SIG-M5 treated with dmso at 0.1 percent for 504 hours (cell line): Measurements from ENCODE around the gene ELAVL2.

Experiments used
- DNase-seq: peaks from one replicate; lab custom pipeline; 2025; ENCODE audit not compliant: unreplicated experiment; lab: John Stamatoyannopoulos, UW

Gene ELAVL2

DNA sequence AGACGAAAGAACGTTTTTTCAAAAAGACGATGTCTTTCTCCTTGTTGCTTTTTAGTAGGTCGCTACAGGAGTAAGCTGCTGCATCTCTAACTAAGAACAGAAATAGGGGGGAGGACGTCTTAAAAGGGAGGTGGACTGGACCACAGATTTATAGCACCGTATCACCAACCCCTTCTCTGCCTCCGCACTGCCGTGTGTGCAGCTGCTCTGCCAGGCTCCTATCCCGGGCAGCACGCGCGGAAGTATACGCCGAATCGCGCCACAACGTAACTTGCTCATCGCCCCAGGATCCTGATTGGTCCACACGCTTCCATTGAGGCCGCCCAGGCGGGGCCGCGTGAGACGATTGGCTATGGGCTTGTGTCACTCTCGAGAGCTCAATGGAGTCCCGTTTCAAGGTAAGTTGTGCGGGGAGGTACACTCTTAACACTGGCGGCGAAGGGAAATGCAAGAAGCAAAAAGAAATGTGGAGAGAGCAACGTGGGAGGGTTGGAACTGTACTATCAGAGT, at the start of gene ELAVL2:
Gene ELAVL2, minus strand, starts transcription at position 121 of the 510 bp plus-strand sequence. CDS start 64,006 bp downstream, outside the sequence.
- DNase-seq: no peak

- no peak for DNase-seq
Observed at GRCh38 chr9:23858234-23858633, 32.2 kb upstream of the ELAVL2 start.

DNA sequence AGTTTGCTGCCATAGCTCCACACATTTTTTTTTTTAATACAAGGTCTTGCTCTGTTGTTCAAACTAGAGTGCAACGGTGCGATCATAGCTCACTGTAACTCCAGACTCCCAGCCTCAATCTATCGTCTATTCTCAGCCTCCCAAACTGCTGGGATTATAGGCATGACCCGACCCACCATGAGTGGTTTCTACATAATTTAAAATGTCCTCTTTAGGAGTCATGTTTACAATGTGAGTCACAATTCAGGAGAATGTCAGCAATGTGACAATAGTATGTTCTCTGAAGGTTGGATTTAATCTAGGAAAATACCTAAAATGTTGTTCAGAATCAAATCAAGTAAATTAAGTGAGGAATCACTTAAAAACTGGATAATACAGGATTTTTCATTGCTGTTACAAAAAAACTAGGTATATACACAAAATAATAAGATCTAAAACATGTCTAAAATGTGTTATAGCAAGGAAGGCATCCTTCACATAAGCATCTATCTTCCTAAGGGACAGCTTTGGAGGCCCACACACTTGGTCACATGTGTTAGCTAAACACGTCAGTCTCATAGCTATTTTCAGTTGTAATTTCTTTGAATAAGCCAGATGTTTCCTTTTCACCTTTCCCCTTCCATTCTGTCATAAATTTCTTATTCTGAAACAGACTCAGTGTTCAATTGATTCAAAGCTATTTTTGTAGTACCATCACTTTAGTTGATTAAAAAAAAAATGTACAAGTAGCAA, 30.0 kb upstream of the ELAVL2 start:
- no peak for DNase-seq

DNA sequence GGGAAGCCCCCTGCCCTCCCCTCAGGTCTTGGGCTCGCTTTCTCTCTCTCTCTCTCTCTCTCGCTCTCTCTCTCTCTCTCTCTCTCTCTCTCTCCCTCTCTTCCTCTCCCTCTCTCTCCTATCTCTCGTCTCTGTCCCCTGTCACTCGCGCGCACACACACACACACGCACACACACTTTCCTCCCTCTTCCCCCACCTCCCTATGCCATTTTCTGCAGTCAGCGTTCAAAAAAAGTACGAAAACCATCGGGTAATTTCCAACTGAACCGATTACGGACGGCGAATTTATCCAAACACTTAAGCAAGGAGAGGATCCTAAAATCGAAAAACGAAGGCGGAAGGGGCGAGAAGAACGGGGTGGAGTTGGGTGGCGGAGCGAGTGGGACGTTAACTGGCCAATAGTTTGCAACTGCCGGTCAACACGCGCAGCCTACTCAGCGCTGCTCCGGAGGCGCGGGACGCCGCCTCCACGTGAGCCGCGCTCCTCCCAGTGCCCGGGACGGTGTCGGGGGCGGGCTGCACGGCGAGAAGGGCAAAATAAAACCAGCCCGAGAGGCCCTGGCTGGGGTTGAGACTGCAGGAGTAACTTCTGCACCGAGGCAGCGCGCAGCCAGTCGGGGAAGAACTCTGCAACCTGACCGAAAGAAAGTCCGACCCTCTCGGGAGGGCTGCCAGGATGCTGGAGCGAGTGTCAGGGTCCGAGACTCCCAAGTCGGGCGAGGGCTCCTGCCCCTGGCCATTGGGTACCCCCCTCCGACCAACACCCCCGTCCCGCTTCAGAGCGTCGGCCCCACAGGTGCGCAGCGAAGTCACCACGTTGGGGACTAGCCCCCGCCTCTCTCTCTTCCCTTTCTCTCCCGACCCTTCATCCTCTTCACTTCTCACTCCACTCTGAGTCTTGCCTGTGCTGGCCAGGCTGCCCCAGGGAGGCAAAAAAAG, 24.9 kb upstream of the ELAVL2 start:
- no peak for DNase-seq

GRCh38 chr9:23850242-23850689, 24.2 kb upstream of the ELAVL2 start:
- no peak for DNase-seq

GRCh38 chr9:23849379-23850035, 23.5 kb upstream of the ELAVL2 start:
- DNase-seq: no peak

- DNase-seq: no peak
Observed at GRCh38 chr9:23842565-23843129, 16.6 kb upstream of the ELAVL2 start.

DNA sequence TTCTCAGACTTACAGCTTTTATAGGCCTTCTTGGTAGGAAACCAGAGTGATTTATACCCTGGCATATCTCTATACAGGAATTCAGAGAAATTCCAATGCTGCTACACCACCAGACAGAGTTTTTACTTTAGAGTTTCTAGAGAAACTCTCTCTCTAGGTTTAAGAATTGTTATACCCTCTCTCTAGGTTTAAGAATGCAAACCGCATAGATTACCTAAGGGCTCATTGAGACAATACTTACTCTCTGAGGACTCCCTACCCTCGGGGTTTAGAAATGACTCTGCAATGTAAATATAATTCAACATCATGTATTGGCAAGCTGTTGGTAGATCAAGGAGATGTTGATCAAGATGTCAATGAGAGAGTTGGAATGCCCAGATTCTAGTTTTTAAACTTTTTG, 15.3 kb upstream of the ELAVL2 start:
- DNase-seq: no peak

DNA sequence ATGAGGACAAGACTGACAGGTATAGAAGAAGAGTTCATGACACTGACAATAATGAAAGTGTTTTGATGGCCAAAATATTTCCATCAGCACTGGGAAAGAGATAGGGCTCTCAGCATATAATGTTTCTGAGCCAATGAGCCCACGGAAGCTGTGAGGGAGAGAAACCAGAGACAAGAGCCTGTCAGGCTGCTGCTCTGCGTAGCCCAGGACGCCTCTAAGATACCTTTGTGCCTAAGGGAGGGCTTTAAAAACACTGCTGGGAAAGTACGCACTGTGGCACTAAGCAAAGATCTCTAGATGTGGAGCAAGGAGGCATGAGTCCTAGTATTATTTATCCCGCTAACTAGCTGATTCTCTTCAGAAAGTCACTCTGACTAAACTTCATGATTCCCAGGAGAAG, 11.0 kb upstream of the ELAVL2 start:
- no peak for DNase-seq

DNA sequence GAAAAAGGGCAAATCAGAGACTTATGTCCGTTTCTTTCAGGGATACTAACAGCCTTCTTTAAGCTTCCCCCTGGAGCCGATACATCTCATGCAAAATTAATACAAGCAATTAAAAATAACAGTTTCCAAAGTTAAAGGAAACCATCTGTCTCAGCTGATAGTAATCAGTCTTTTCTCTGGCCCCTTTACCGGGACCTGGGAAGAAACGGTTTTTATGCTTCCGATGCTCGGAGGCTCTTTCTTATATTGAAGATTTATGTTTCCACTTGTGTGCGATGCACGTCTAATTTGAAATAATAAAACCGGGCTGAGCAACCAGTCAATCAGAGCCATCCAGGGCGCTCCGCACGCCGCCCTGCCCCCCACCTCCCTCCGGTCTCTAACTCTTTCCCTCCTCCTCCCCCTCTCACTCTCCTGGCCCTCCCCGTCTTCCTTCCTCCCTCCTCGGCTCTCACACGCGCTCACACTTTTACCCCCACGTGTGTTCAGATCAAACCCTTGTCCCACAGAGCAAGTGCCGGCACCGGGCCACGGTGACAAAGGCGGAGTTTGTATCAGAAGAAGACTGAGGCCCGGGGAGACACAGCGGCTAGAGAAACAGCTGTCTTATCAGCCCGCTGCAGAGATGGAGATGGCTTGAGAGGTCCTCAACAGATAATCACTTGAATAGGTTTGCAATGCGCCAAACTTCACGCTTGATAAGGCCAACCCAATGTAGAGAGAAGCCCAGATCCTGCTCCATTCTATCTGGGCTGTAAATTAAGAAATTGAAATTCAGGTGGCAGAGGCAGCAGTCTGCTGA, 5.1 kb upstream of the ELAVL2 start:
- DNase-seq: no peak

- DNase-seq: no peak
Observed at GRCh38 chr9:23830476-23830805, 4.4 kb upstream of the ELAVL2 start.

DNA sequence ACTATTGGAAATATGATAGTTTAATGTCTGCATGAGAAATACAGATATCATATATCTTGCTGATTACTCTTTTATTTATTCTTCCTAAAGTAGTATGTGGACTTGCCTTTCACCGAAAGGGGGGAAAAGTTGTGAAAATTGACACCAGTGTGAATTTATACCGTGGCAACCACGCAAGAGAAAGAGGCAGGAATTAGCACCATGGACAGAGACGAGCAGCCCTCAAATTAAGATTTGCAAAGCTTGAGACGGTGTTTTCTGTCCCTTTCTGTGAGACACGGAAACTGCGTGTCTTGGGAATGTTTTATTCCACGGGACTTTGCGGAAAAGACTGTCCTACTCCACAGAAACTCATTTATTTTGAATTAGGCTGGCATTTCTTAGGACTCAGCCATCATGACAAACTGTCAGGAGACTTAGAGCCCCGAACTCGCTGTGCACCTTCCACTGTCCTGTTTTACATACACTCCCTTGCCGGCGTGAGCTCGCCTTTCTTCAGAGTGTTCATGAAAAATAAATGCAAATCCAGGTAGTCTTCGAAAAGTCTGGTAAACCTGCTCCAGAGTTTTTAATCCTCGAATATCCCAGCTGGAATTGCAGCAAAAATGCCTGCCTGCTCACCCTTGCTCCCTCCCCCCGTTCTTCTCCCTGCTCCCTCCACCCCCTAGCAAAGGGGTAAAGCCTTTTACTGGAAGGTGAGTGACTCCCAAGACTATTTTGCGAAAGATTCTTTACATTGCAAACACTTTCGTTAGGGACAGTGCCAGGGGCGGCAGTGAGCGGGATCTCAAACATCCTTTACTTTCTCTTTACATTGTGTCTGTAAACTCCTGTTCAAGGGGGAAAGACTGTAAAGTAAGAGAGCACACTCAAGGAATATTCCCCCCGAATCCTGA, 3.8 kb upstream of the ELAVL2 start:
- no peak for DNase-seq

DNA sequence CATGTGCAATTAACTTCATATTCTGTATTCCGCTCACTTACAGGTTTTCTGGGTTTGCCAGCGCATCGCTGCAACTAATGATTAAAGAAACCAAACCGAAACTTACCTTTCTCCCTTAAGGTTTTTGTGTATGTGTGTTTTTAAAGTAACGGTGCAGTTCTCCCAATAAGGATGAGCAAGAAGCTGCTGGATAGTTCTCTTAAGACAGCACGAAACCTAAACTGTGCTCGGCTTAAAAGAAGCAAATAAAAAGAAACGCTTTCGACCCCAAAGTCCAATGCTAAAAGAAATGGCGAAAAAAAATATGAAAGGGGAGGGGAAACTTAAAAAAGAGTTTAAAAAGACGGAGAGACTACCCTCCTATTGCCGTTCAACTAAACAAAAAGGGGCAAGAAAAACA, 340 bp downstream of the ELAVL2 start:
- no peak for DNase-seq

GRCh38 chr9:23824830-23825591, 1.0 kb downstream of the ELAVL2 start:
- no peak for DNase-seq

GRCh38 chr9:23823986-23824829, 1.8 kb downstream of the ELAVL2 start:
- no peak for DNase-seq

GRCh38 chr9:23823269-23823668, 2.8 kb downstream of the ELAVL2 start:
- no peak for DNase-seq

GRCh38 chr9:23822261-23823169, 3.5 kb downstream of the ELAVL2 start:
- no peak for DNase-seq
